EH (cell line): ENCODE data around the gene CLTCL1.

Experiments used
- DNase-seq: peaks from one replicate; pipeline ENCODE4 v3.0.0-alpha.2; 2015; ENCODE audit warnings: low read depth

CLTCL1 gene

GRCh38 chr22:19131685-19132015, 159.9 kb downstream of the CLTCL1 start:
- no peak for DNase-seq

DNA sequence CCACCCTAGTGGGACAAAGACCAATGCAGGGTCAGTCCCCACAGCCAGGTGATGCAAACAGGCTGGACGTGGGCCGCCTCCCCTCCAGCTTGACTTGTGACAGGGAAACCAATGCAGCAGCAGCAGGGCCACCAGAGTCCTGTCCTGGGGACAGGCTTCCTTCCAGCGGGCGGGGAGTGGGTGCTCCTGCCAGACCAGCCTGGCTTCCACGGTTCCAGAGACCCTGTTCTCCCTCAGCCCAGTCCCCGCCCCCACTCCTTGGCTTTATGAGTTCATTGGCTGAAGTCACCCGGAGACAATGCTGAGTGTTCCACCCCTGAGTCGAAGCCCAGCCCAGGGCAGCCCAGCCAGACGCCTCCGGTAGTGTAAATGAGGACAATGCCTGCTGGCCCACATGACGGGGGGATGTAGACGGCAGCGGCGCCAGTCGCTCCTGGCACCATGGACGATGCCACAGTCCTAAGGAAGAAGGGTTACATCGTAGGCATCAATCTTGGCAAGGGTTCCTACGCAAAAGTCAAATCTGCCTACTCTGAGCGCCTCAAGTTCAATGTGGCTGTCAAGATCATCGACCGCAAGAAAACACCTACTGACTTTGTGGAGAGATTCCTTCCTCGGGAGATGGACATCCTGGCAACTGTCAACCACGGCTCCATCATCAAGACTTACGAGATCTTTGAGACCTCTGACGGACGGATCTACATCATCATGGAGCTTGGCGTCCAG, 160.4 kb downstream of the CLTCL1 start, which contains the start of gene TSSK2:
Gene TSSK2 (plus strand): TSS at position 350 of the 726 bp plus-strand sequence. CDS start 92 bp downstream, at position 442.
- DNase-seq = no peak

DNA sequence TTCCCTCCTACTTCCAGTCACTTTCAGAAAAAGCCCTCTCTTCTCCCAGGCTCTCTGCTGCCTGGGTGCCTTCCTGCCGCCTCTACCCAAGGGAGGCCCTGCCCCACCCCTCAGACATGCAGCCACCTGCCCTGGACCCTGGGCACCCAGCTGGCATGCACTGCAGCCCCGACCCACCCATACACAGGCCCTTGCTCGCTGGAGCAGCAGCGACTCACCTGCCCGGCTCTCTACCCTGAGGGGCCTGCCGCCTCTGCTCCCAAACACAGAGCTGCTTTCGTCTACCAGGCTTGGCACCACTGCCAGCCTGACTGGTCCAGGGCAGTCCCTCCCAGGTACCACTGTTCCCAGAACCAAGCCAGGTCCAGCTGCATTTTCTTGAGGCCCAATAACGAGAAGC, 161.6 kb downstream of the CLTCL1 start:
- no peak for DNase-seq
